ENCODE results near the gene LASP1NB.

LASP1NB gene

DNA sequence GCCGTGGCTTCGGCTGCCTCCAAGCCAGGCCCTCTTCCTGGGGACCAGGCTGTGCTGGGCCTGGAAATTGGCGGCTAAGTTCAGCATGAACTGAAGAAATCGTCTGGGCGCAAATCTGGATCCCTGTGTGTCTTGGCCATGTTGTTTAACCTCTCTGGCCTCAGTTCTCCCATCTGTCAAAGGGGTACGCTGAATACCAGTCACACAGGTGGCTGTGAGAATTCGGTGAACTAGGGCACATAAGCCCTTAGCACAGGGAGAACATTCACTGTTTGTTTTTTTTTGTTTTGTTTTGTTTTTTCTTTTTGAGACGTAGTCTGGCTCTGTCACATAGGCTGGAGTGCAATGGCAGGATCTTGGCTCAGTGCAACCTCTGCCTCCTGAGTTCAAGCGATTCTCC is 36.6 kb upstream of the LASP1NB start:
- no peak overlapping the region for H3K4me3 Mint-ChIP-seq
- no peaks in the 10 kb centered on the region for H3K9me3 Mint-ChIP-seq
- no peak overlapping the region for H3K27ac Mint-ChIP-seq
- H3K4me1 Mint-ChIP-seq (ENCODE audit: low read depth): peaks cover 85% of the 10 kb centered on the region
- no peaks in the 10 kb centered on the region for H3K27me3 Mint-ChIP-seq (ENCODE audit: low read depth)
- CTCF ChIA-PET: no interaction called here
- DNase-seq: peak; percentile 3
- intact Hi-C loops (cut with micrococcal nuclease): no loop called here
- H3K36me3 Mint-ChIP-seq (ENCODE audit: low read depth): peaks cover 9% of the 10 kb centered on the region

- intact Hi-C loops (cut with micrococcal nuclease): no loop called here
- H3K27me3 Mint-ChIP-seq (ENCODE audit: low read depth): no peaks in the 10 kb centered on the region
- peaks cover 86% of the 10 kb centered on the region for H3K4me1 Mint-ChIP-seq (ENCODE audit: low read depth)
- H3K9me3 Mint-ChIP-seq: no peaks in the 10 kb centered on the region
- H3K4me3 Mint-ChIP-seq: peak overlapping the region; percentile 18
- DNase-seq: peak; percentile 5
- H3K27ac Mint-ChIP-seq: peak overlapping the region; percentile 82
- CTCF ChIA-PET: no interaction called here
- H3K36me3 Mint-ChIP-seq (ENCODE audit: low read depth): peaks cover 8% of the 10 kb centered on the region
These were observed 35.5 kb upstream of the LASP1NB start for GRCh38 chr17:38889745-38890409.

GRCh38 chr17:38890410-38890746 is 35.0 kb upstream of the LASP1NB start:
- H3K36me3 Mint-ChIP-seq (ENCODE audit: low read depth): peaks cover 8% of the 10 kb centered on the region
- H3K4me3 Mint-ChIP-seq: peak overlapping the region; percentile 18
- DNase-seq: peak; percentile 42
- H3K27ac Mint-ChIP-seq: peak overlapping the region; percentile 82
- CTCF ChIA-PET: no interaction called here
- H3K4me1 Mint-ChIP-seq (ENCODE audit: low read depth): peaks cover 81% of the 10 kb centered on the region
- no peaks in the 10 kb centered on the region for H3K27me3 Mint-ChIP-seq (ENCODE audit: low read depth)
- intact Hi-C loops (cut with micrococcal nuclease): no loop called here
- no peaks in the 10 kb centered on the region for H3K9me3 Mint-ChIP-seq

- peak; percentile 31 for DNase-seq
- CTCF ChIA-PET: interaction anchor here (0.6 to 1.0 kb wide), 3 partner anchors 10 to 33 kb away, joined by 3 read pairs; no protein-coding TSS in a partner anchor
- Mint-ChIP-seq H3K27me3 (ENCODE audit: low read depth) (no peaks in the 10 kb centered on the region), H3K9me3 (no peaks in the 10 kb centered on the region), H3K4me1 (ENCODE audit: low read depth) (peaks cover 74% of the 10 kb centered on the region), H3K27ac (peak overlapping the region; percentile 82), H3K4me3 (no peak overlapping the region), H3K36me3 (ENCODE audit: low read depth) (peaks cover 8% of the 10 kb centered on the region)
- intact Hi-C loops (cut with micrococcal nuclease): no loop called here
These were observed 34.0 kb upstream of the LASP1NB start for GRCh38 chr17:38891441-38891840.

- intact Hi-C loops (cut with micrococcal nuclease): no loop called here
- Mint-ChIP-seq H3K27me3 (ENCODE audit: low read depth) (no peaks in the 10 kb centered on the region), H3K36me3 (ENCODE audit: low read depth) (peaks cover 10% of the 10 kb centered on the region), H3K27ac (peak overlapping the region; percentile 82), H3K4me3 (no peak overlapping the region), H3K4me1 (ENCODE audit: low read depth) (peaks cover 73% of the 10 kb centered on the region), H3K9me3 (no peaks in the 10 kb centered on the region)
- CTCF ChIA-PET: interaction anchor here (0.9 kb wide), 1 partner anchor 32 kb away, joined by 3 read pairs; no protein-coding TSS in a partner anchor
- no peak for DNase-seq
These were observed 33.3 kb upstream of the LASP1NB start for GRCh38 chr17:38892083-38892482.

- peaks cover 74% of the 10 kb centered on the region for H3K4me1 Mint-ChIP-seq (ENCODE audit: low read depth)
These were observed 32.8 kb upstream of the LASP1NB start for GRCh38 chr17:38892620-38893019.

GRCh38 chr17:38893113-38893512 is 32.3 kb upstream of the LASP1NB start:
- Mint-ChIP-seq H3K4me3 (no peak overlapping the region), H3K4me1 (ENCODE audit: low read depth) (peaks cover 77% of the 10 kb centered on the region), H3K27me3 (ENCODE audit: low read depth) (no peaks in the 10 kb centered on the region), H3K9me3 (no peaks in the 10 kb centered on the region), H3K27ac (peak overlapping the region; percentile 61), H3K36me3 (ENCODE audit: low read depth) (peaks cover 18% of the 10 kb centered on the region)
- CTCF ChIA-PET: interaction anchor here (0.7 to 1.6 kb wide), 4 partner anchors 9 to 19 kb away, joined by 3 to 5 read pairs (median 4); no protein-coding TSS in a partner anchor
- intact Hi-C loops (cut with micrococcal nuclease): no loop called here
- DNase-seq: no peak

More at GRCh38 chr17:38892620-38893019, 32.8 kb upstream of the LASP1NB start:
- peak overlapping the region; percentile 82 for H3K27ac Mint-ChIP-seq
- no peak for DNase-seq
- peaks cover 15% of the 10 kb centered on the region for H3K36me3 Mint-ChIP-seq (ENCODE audit: low read depth)
- no peak overlapping the region for H3K4me3 Mint-ChIP-seq
- intact Hi-C loops (cut with micrococcal nuclease): no loop called here
- CTCF ChIA-PET: interaction anchor here (1.4 kb wide), 1 partner anchor 11 kb away, joined by 4 read pairs; no protein-coding TSS in a partner anchor
- H3K9me3 Mint-ChIP-seq: no peaks in the 10 kb centered on the region
- H3K27me3 Mint-ChIP-seq (ENCODE audit: low read depth): no peaks in the 10 kb centered on the region

- no peak for DNase-seq
- H3K4me1 Mint-ChIP-seq (ENCODE audit: low read depth): peaks cover 79% of the 10 kb centered on the region
- no peak overlapping the region for H3K4me3 Mint-ChIP-seq
- CTCF ChIA-PET: interaction anchor here (0.7 to 1.6 kb wide), 6 partner anchors 9 to 24 kb away, joined by 3 to 5 read pairs (median 3); partner anchors contain the start of gene LASP1
- no peaks in the 10 kb centered on the region for H3K27me3 Mint-ChIP-seq (ENCODE audit: low read depth)
- H3K27ac Mint-ChIP-seq: peak overlapping the region; percentile 61
- no peaks in the 10 kb centered on the region for H3K9me3 Mint-ChIP-seq
- intact Hi-C loops (cut with micrococcal nuclease): no loop called here
- H3K36me3 Mint-ChIP-seq (ENCODE audit: low read depth): peaks cover 17% of the 10 kb centered on the region
These were observed 31.8 kb upstream of the LASP1NB start for GRCh38 chr17:38893607-38894006.

- Mint-ChIP-seq H3K9me3 (no peaks in the 10 kb centered on the region), H3K4me1 (ENCODE audit: low read depth) (peaks cover 77% of the 10 kb centered on the region), H3K27ac (peak overlapping the region; percentile 61), H3K4me3 (no peak overlapping the region), H3K36me3 (ENCODE audit: low read depth) (peaks cover 18% of the 10 kb centered on the region), H3K27me3 (ENCODE audit: low read depth) (no peaks in the 10 kb centered on the region)
- CTCF ChIA-PET: interaction anchor here (1.0 to 1.6 kb wide), 4 partner anchors 10 to 25 kb away, joined by 3 to 5 read pairs (median 4); partner anchors contain the start of gene LASP1
- intact Hi-C loops (cut with micrococcal nuclease): no loop called here
- DNase-seq: no peak
These were observed 31.1 kb upstream of the LASP1NB start for GRCh38 chr17:38894276-38894675.

- DNase-seq: no peak
- intact Hi-C loops (cut with micrococcal nuclease): loop anchor here (5.0 kb wide), 1 partner anchor 161 kb away; no protein-coding TSS in a partner anchor
- peaks cover 17% of the 10 kb centered on the region for H3K36me3 Mint-ChIP-seq (ENCODE audit: low read depth)
- H3K27ac Mint-ChIP-seq: peak overlapping the region; percentile 4
- H3K27me3 Mint-ChIP-seq (ENCODE audit: low read depth): no peaks in the 10 kb centered on the region
- CTCF ChIA-PET: interaction anchor here (0.7 to 4.1 kb wide), 3 partner anchors 9 to 23 kb away, joined by 3 to 26 read pairs (median 3); no protein-coding TSS in a partner anchor
- peaks cover 72% of the 10 kb centered on the region for H3K4me1 Mint-ChIP-seq (ENCODE audit: low read depth)
- no peaks in the 10 kb centered on the region for H3K9me3 Mint-ChIP-seq
- H3K4me3 Mint-ChIP-seq: no peak overlapping the region
These were observed 29.0 kb upstream of the LASP1NB start for GRCh38 chr17:38896346-38896954.

DNA sequence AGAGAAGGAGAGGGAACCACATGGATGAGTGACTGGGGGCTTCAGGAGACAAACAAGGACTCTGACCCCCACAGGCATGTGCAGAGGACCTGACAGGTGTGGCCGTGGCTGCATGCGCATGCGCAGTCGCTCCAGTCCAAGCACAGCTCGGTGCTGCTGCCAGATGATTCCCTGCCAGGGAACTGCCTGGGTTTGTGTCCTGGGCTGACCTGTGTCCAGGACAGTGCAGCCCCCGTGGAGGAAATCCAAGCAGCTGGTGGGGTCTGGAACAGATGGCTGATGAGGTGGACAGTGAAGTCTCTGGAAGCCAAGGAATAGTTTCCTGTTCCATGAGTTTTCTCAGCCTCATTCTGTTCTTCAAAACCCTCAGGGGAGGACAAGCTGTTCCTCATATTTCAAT is 28.2 kb upstream of the LASP1NB start:
- Mint-ChIP-seq H3K4me3 (no peak overlapping the region), H3K27me3 (ENCODE audit: low read depth) (no peaks in the 10 kb centered on the region), H3K36me3 (ENCODE audit: low read depth) (peaks cover 16% of the 10 kb centered on the region), H3K9me3 (no peaks in the 10 kb centered on the region), H3K4me1 (ENCODE audit: low read depth) (peaks cover 68% of the 10 kb centered on the region), H3K27ac (peak overlapping the region; percentile 95)
- no peak for DNase-seq
- CTCF ChIA-PET: interaction anchor here (0.6 to 4.1 kb wide), 6 partner anchors 9 to 200 kb away, joined by 3 to 26 read pairs (median 4); no protein-coding TSS in a partner anchor
- intact Hi-C loops (cut with micrococcal nuclease): loop anchor here (5.0 kb wide), 1 partner anchor 160 kb away; no protein-coding TSS in a partner anchor

DNA sequence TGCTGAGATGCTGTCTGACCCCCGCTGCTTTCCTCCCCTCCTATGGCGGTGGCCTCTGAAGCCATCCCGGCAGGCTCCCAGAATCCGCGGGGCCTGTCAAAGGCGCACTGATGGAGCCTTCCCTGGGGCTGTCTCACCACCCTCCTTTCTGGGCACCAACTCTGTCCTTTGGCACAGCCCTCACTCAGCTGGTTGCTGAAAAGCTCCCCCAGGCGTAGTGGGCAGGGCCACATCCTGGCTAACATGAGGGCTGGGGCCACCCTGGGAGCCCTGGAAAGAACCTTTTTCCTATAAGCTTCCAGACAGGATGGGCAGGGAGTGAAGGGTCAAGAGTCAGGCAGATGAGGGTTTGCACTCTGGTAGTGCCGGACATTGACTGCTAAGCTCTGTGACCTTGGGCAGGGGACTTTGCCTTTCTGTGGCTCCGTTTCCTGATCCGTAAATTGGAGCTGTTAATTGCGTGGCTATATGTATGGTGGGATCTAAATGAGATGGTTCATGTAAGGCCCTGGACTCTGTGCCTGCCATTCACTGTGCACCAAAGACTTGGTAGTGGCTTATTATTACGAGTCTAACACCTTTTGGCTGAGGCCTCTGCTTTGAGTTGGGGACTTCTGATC is 27.6 kb upstream of the LASP1NB start:
- peak overlapping the region; percentile 67 for H3K4me3 Mint-ChIP-seq
- peaks cover 16% of the 10 kb centered on the region for H3K36me3 Mint-ChIP-seq (ENCODE audit: low read depth)
- H3K27ac Mint-ChIP-seq: peak overlapping the region; percentile 95
- peaks cover 62% of the 10 kb centered on the region for H3K4me1 Mint-ChIP-seq (ENCODE audit: low read depth)
- no peaks in the 10 kb centered on the region for H3K9me3 Mint-ChIP-seq
- CTCF ChIA-PET: interaction anchor here (0.6 to 4.1 kb wide), 9 partner anchors 10 to 200 kb away, joined by 3 to 26 read pairs (median 4); partner anchors contain the start of genes LASP1 and LASP1NB
- no peaks in the 10 kb centered on the region for H3K27me3 Mint-ChIP-seq (ENCODE audit: low read depth)
- DNase-seq: no peak
- intact Hi-C loops (cut with micrococcal nuclease): loop anchor here (1.0 to 5.0 kb wide), 5 partner anchors 13 to 160 kb away; no protein-coding TSS in a partner anchor
